Measurements from ENCODE around the gene TECPR1. TPM values are rescaled to one million over a fixed set of nuclear protein-coding genes. Genes with fewer than 3 reads are reported as not detected.

The TECPR1 gene
- total and polyA plus RNA-seq, 2 of the 8 experiments (the other 6 are each of a cell fraction or from before 2014, with no cell fraction given): 1.3 to 11.1 TPM

GRCh38 chr7:98225913-98226614, 26.0 kb downstream of the TECPR1 start:
- Histone ChIP-seq H3K18ac (ENCODE audit: extremely low read depth, low read length) (no peak overlapping the region), H2AFZ (ENCODE audit: low read length) (no peak overlapping the region), H2BK12ac (ENCODE audit: low read depth, low read length) (no peak overlapping the region), H3K4me2 (ENCODE audit: insufficient read depth in 1 of 2, low read depth in 2 of 2, low read length in 2 of 2) (no peak overlapping the region), H3K4me1 (replicated peaks in 1 of 4; ENCODE audit: control insufficient read depth in 3 of 4, insufficient read depth in 4 of 4, low read length in 3 of 4) (no peaks in the 10 kb centered on the region; a peak in 2 of 7 replicates), H2AK5ac (ENCODE audit: low read depth, low read length) (no peak overlapping the region), H3K9me3 (ENCODE audit: insufficient read depth in 2 of 2, low read depth in 1 of 2, low read length in 1 of 2) (no peaks in the 10 kb centered on the region), H3K23ac (ENCODE audit: insufficient read length) (no peak overlapping the region), H3K9ac (replicated peaks in 1 of 4; ENCODE audit: extremely low read depth in 1 of 4, low read depth in 3 of 4, low read length in 3 of 4) (no peak overlapping the region), H3K23me2 (ENCODE audit: low read depth, low read length) (no peaks in the 10 kb centered on the region), H4K20me1 (replicated peaks in 1 of 2; ENCODE audit: control insufficient read depth in 1 of 2, insufficient read depth in 2 of 2, low read length in 2 of 2) (peaks cover 2 to 4% of the 10 kb centered on the region in 2 experiments), H2BK120ac (replicated peaks; ENCODE audit: low read depth, low read length) (no peak overlapping the region), H2BK15ac (ENCODE audit: low read length) (no peak overlapping the region), H3K4me3 (ENCODE audit: extremely low read depth in 1 of 4, insufficient read depth in 2 of 4, low read depth in 3 of 4, low read length in 4 of 4) (no peak overlapping the region), H3K27me3 (replicated peaks in 1 of 4; ENCODE audit: control insufficient read depth in 3 of 4, extremely low read depth in 1 of 4, insufficient read depth in 3 of 4, low read length in 3 of 4) (no peaks in the 10 kb centered on the region), H3K79me1 (ENCODE audit: low read depth, low read length) (no peaks in the 10 kb centered on the region), H4K8ac (ENCODE audit: extremely low read depth, insufficient read depth, low read length) (no peak overlapping the region; the same call in 1 of the 2 replicates), H3K56ac (replicated peaks; ENCODE audit: insufficient read length, low read depth, low read length) (no peak overlapping the region), H3K79me2 (ENCODE audit: control insufficient read depth in 1 of 2, insufficient read depth in 2 of 2, low read length in 2 of 2) (no peaks in the 10 kb centered on the region), H2BK5ac (ENCODE audit: low read depth, low read length) (no peak overlapping the region), H3K14ac (ENCODE audit: insufficient read length) (no peak overlapping the region), H3K4ac (replicated peaks; ENCODE audit: insufficient read length, low read depth, low read length) (no peak overlapping the region), H3K36me3 (ENCODE audit: control insufficient read depth in 2 of 4, insufficient read depth in 4 of 4, low read length in 3 of 4) (no peaks in the 10 kb centered on the region), H2BK20ac (ENCODE audit: low read length) (no peak overlapping the region), H4K91ac (replicated peaks; ENCODE audit: insufficient read length, low read length) (no peak overlapping the region), H3K27ac (ENCODE audit: low read depth, low read length) (no peak overlapping the region), H4K5ac (ENCODE audit: insufficient read length, low read depth, low read length) (no peak overlapping the region)
- WGBS, 2 experiments (ENCODE audit: extremely low coverage in 1 of 2, insufficient coverage in 1 of 2, insufficient read length in 1 of 2, insufficient replicate concordance in 2 of 2, low coverage in 1 of 2, low lambda C conversion rate in 2 of 2, missing lambda C conversion rate in 1 of 2): 88% methylated on average over 15 of the region's 16 CpGs; no CpG with 5 or more reads in 1 of the 2 experiments
- POLR2A ChIA-PET (ENCODE audit: partially characterized antibody): no interaction called here
- DNase-seq (ENCODE audit: low read depth in 1 of 2, low spot score in 2 of 2) (no peak), FAIRE-seq (no peak)
- CTCF ChIA-PET (ENCODE audit: partially characterized antibody): interaction anchor here (1.0 to 1.7 kb wide), 3 partner anchors 22 to 158 kb away, joined by 3 to 4 read pairs (median 3); no protein-coding TSS in a partner anchor
- TF ChIP-seq NRF1 (IDR thresholded peaks at IDR 0.05; ENCODE audit: low read depth, low read length): no peak
- TF ChIP-seq MAFK (IDR thresholded peaks at IDR 0.05; ENCODE audit: low read depth, low read length): no peak
- no peak for TF ChIP-seq POLR2AphosphoS5 (IDR thresholded peaks at IDR 0.05; ENCODE audit: low read depth, low read length)
- TF ChIP-seq GABPA (IDR thresholded peaks at IDR 0.05; ENCODE audit: borderline replicate concordance, insufficient read depth, low read length): no peak
- TF ChIP-seq SIX5 (IDR thresholded peaks at IDR 0.05; ENCODE audit: low read depth, low read length): no peak
- no peak for TF ChIP-seq TCF12 (IDR thresholded peaks at IDR 0.05; ENCODE audit: low read depth, low read length)
- no peak for TF ChIP-seq RNF2 (IDR thresholded peaks at IDR 0.05; ENCODE audit: borderline replicate concordance, low read depth, low read length, missing control alignments, poor library complexity, severe bottlenecking)
- no peak for TF ChIP-seq RFX5 (IDR thresholded peaks at IDR 0.05; ENCODE audit: borderline replicate concordance, low read depth, low read length)
- no peak for TF ChIP-seq YY1 (IDR thresholded peaks at IDR 0.05; ENCODE audit: low read depth, low read length)
- TF ChIP-seq NANOG (IDR thresholded peaks at IDR 0.05; ENCODE audit: insufficient read depth, low read depth, low read length, poor library complexity, severe bottlenecking): no peak
- no peak for TF ChIP-seq HDAC6 (IDR thresholded peaks at IDR 0.05; ENCODE audit: low read depth, low read length)
- no peak for TF ChIP-seq KDM1A (IDR thresholded peaks at IDR 0.05; ENCODE audit: borderline replicate concordance, low read length)
- no peak for TF ChIP-seq ASH2L (IDR thresholded peaks at IDR 0.05; ENCODE audit: low read length)
